Measurements from ENCODE around the gene USP34.

- TF ChIP-seq SP1 (IDR thresholded peaks at IDR 0.05; ENCODE audit: low read depth, low read length) (no peak), CHD2 (IDR thresholded peaks at IDR 0.05; ENCODE audit: low read length) (no peak), CEBPB (IDR thresholded peaks at IDR 0.05; ENCODE audit: low read depth, low read length) (no peak), EP300 (IDR thresholded peaks at IDR 0.05; ENCODE audit: borderline replicate concordance in 1 of 2, low read depth in 2 of 2, low read length in 2 of 2) (no peak), RFX5 (IDR thresholded peaks at IDR 0.05; ENCODE audit: borderline replicate concordance, low read depth, low read length) (no peak), GTF2F1 (IDR thresholded peaks at IDR 0.05; ENCODE audit: borderline replicate concordance, low read depth, low read length) (no peak), POLR2AphosphoS5 (IDR thresholded peaks at IDR 0.05; ENCODE audit: low read depth, low read length) (no peak), BCL11A (IDR thresholded peaks at IDR 0.05; ENCODE audit: low read depth in 2 of 2, low read length in 2 of 2) (no peak), TAF1 (IDR thresholded peaks at IDR 0.05; ENCODE audit: low read depth, low read length) (no peak), RAD21 (IDR thresholded peaks at IDR 0.05 in 1 of 2, conservative IDR thresholded peaks at IDR 0.05 in 1 of 2; ENCODE audit: low read depth in 2 of 2, low read length in 2 of 2) (no peak), HDAC2 (IDR thresholded peaks at IDR 0.05; ENCODE audit: borderline replicate concordance in 1 of 2, low read depth in 2 of 2, low read length in 2 of 2) (no peak)
- TF ChIP-seq, protein P1, sequence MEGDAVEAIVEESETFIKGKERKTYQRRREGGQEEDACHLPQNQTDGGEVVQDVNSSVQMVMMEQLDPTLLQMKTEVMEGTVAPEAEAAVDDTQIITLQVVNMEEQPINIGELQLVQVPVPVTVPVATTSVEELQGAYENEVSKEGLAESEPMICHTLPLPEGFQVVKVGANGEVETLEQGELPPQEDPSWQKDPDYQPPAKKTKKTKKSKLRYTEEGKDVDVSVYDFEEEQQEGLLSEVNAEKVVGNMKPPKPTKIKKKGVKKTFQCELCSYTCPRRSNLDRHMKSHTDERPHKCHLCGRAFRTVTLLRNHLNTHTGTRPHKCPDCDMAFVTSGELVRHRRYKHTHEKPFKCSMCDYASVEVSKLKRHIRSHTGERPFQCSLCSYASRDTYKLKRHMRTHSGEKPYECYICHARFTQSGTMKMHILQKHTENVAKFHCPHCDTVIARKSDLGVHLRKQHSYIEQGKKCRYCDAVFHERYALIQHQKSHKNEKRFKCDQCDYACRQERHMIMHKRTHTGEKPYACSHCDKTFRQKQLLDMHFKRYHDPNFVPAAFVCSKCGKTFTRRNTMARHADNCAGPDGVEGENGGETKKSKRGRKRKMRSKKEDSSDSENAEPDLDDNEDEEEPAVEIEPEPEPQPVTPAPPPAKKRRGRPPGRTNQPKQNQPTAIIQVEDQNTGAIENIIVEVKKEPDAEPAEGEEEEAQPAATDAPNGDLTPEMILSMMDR (IDR thresholded peaks at IDR 0.05; ENCODE audit: control extremely low read depth in 1 of 3, insufficient read depth in 1 of 3, low read depth in 1 of 3, low read length in 3 of 3), result no peak
- TF ChIP-seq, protein P2, sequence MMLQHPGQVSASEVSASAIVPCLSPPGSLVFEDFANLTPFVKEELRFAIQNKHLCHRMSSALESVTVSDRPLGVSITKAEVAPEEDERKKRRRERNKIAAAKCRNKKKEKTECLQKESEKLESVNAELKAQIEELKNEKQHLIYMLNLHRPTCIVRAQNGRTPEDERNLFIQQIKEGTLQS (IDR thresholded peaks at IDR 0.05; ENCODE audit: insufficient read depth, low read depth, low read length), result no peak
Observed at GRCh38 chr2:61167579-61167978, 303.3 kb downstream of the USP34 start.

Measured in H1 (cell line).